ENCODE results near the gene WASHC1.
"Not testable (repeated sequence)": the region's sequence is repeated elsewhere in the genome, so short reads cannot be mapped to it uniquely, and the experiment has no call there.

- TF ChIP-seq, protein P1, sequence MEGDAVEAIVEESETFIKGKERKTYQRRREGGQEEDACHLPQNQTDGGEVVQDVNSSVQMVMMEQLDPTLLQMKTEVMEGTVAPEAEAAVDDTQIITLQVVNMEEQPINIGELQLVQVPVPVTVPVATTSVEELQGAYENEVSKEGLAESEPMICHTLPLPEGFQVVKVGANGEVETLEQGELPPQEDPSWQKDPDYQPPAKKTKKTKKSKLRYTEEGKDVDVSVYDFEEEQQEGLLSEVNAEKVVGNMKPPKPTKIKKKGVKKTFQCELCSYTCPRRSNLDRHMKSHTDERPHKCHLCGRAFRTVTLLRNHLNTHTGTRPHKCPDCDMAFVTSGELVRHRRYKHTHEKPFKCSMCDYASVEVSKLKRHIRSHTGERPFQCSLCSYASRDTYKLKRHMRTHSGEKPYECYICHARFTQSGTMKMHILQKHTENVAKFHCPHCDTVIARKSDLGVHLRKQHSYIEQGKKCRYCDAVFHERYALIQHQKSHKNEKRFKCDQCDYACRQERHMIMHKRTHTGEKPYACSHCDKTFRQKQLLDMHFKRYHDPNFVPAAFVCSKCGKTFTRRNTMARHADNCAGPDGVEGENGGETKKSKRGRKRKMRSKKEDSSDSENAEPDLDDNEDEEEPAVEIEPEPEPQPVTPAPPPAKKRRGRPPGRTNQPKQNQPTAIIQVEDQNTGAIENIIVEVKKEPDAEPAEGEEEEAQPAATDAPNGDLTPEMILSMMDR (IDR thresholded peaks at IDR 0.05) = not testable (repeated sequence)
- not testable (repeated sequence) for TF ChIP-seq POLR2A (IDR thresholded peaks at IDR 0.05)
These were observed 14.4 kb upstream of the WASHC1 start for GRCh38 chr9:43636-44035.
